ENCODE measurements around the gene TSPAN2. TPM values are rescaled to one million over a fixed set of nuclear protein-coding genes. Genes with fewer than 3 reads are reported as not detected.

Gene TSPAN2
- total and polyA plus RNA-seq, 2 donors (not counting 3 experiments of a cell fraction or from before 2014, with no cell fraction given) = 1.5 to 5.0 TPM

- CTCF ChIA-PET = no interaction called here
These were observed 29.3 kb upstream of the TSPAN2 start for GRCh38 chr1:115118611-115119010.

GRCh38 chr1:115118086-115118485 is 28.8 kb upstream of the TSPAN2 start:
- dilution Hi-C loops (cut with MboI; ENCODE audit: extremely low pct_ligation_motif_present, low sequenced_read_pairs) = no loop called here
- CTCF ChIA-PET = no interaction called here
- H3K4me2 ChIP-seq (ENCODE audit: insufficient read depth, low read length) = no peak overlapping the region

More at GRCh38 chr1:115118611-115119010, 29.3 kb upstream of the TSPAN2 start:
- Histone ChIP-seq H3K9me1 (replicated peaks; ENCODE audit: control insufficient read depth, extremely low read depth, insufficient read depth, low read length) (no peaks in the 10 kb centered on the region), H3K9me3 (replicated peaks; ENCODE audit: control insufficient read depth, insufficient read depth, low read length) (no peaks in the 10 kb centered on the region), H3K27ac (ENCODE audit: insufficient read depth, low read depth, low read length) (no peak overlapping the region), H3K36me3 (ENCODE audit: control insufficient read depth in 2 of 2, extremely low read depth in 1 of 2, insufficient read depth in 2 of 2, low read length in 2 of 2) (no peaks in the 10 kb centered on the region), H3K27me3 (ENCODE audit: control insufficient read depth in 2 of 2, insufficient read depth in 2 of 2, low read length in 2 of 2) (no peaks in the 10 kb centered on the region), H3K9ac (replicated peaks; ENCODE audit: extremely low read depth, insufficient read depth, low read length) (no peak overlapping the region), H3K4me3 (replicated peaks in 1 of 3; ENCODE audit: insufficient read depth in 1 of 3, low read depth in 1 of 3, low read length in 3 of 3) (no peak overlapping the region), H2AFZ (ENCODE audit: low read depth, low read length) (no peak overlapping the region), H3K79me2 (ENCODE audit: control insufficient read depth, insufficient read depth, low read length) (no peaks in the 10 kb centered on the region), H3K4me2 (ENCODE audit: insufficient read depth, low read length) (no peak overlapping the region), H4K20me1 (replicated peaks; ENCODE audit: control insufficient read depth, extremely low read depth, insufficient read depth, low read length) (no peaks in the 10 kb centered on the region), H3K4me1 (ENCODE audit: control insufficient read depth, extremely low read depth, insufficient read depth, low read length) (no peaks in the 10 kb centered on the region)
- FAIRE-seq (no peak), DNase-seq (ENCODE audit: low read depth, low spot score) (no peak)
- POLR2A ChIA-PET = no interaction called here
- intact Hi-C loops (cut with micrococcal nuclease) = no loop called here
- dilution Hi-C loops (cut with MboI; ENCODE audit: extremely low pct_ligation_motif_present, low sequenced_read_pairs) = no loop called here
- no peak for TF ChIP-seq FOS (IDR thresholded peaks at IDR 0.05; ENCODE audit: borderline replicate concordance, insufficient read depth, low read length)
- BruUV-seq (replicated peaks) = no TSS peak

More at GRCh38 chr1:115118086-115118485, 28.8 kb upstream of the TSPAN2 start:
- Histone ChIP-seq H3K9ac (replicated peaks; ENCODE audit: extremely low read depth, insufficient read depth, low read length) (no peak overlapping the region), H3K4me3 (replicated peaks in 1 of 3; ENCODE audit: insufficient read depth in 1 of 3, low read depth in 1 of 3, low read length in 3 of 3) (no peak overlapping the region), H3K36me3 (ENCODE audit: control insufficient read depth in 2 of 2, extremely low read depth in 1 of 2, insufficient read depth in 2 of 2, low read length in 2 of 2) (no peaks in the 10 kb centered on the region), H4K20me1 (replicated peaks; ENCODE audit: control insufficient read depth, extremely low read depth, insufficient read depth, low read length) (no peaks in the 10 kb centered on the region), H3K9me3 (replicated peaks; ENCODE audit: control insufficient read depth, insufficient read depth, low read length) (no peaks in the 10 kb centered on the region), H2AFZ (ENCODE audit: low read depth, low read length) (no peak overlapping the region), H3K4me1 (ENCODE audit: control insufficient read depth, extremely low read depth, insufficient read depth, low read length) (no peaks in the 10 kb centered on the region), H3K9me1 (replicated peaks; ENCODE audit: control insufficient read depth, extremely low read depth, insufficient read depth, low read length) (no peaks in the 10 kb centered on the region), H3K79me2 (ENCODE audit: control insufficient read depth, insufficient read depth, low read length) (no peaks in the 10 kb centered on the region), H3K27ac (ENCODE audit: insufficient read depth, low read depth, low read length) (no peak overlapping the region), H3K27me3 (ENCODE audit: control insufficient read depth in 2 of 2, insufficient read depth in 2 of 2, low read length in 2 of 2) (no peaks in the 10 kb centered on the region)
- intact Hi-C loops (cut with micrococcal nuclease) = no loop called here
- BruUV-seq (replicated peaks) = no TSS peak
- FAIRE-seq = no peak
- no peak for DNase-seq (ENCODE audit: low read depth, low spot score)
- POLR2A ChIA-PET = no interaction called here
- no peak for TF ChIP-seq MAX (IDR thresholded peaks at IDR 0.05; ENCODE audit: insufficient read depth, insufficient read length)
- no peak for TF ChIP-seq CTCF (IDR thresholded peaks at IDR 0.05; ENCODE audit: extremely low read depth in 1 of 2, insufficient read depth in 1 of 2, low read depth in 1 of 2, low read length in 2 of 2)
- TF ChIP-seq FOS (IDR thresholded peaks at IDR 0.05; ENCODE audit: borderline replicate concordance, insufficient read depth, low read length) = no peak
- TF ChIP-seq EZH2 (IDR thresholded peaks at IDR 0.05; ENCODE audit: borderline replicate concordance, low read depth, low read length, severe bottlenecking) = no peak
- no peak for TF ChIP-seq MYC (IDR thresholded peaks at IDR 0.05; ENCODE audit: low read depth, low read length)
- no peak for TF ChIP-seq GATA2 (IDR thresholded peaks at IDR 0.05; ENCODE audit: insufficient read depth, insufficient read length, low read depth, low read length)
- TF ChIP-seq POLR2AphosphoS5 (IDR thresholded peaks at IDR 0.05; ENCODE audit: insufficient read depth, low read depth, low read length) = no peak
- TF ChIP-seq JUN (IDR thresholded peaks at IDR 0.05; ENCODE audit: borderline replicate concordance, insufficient read depth, insufficient read length, low read depth) = no peak
- no peak for TF ChIP-seq POLR2A (IDR thresholded peaks at IDR 0.05; ENCODE audit: low read depth, low read length)

Measured in endothelial cell of umbilical vein (primary cell).